Prostate gland (tissue), 2 donors: ENCODE data around the gene FBXW10.
"Not testable (repeated sequence)": the region's sequence is repeated elsewhere in the genome, so short reads cannot be mapped to it uniquely, and the experiment has no call there.

Experiments used
- POLR2A ChIP-seq: fragments of 450-650 bp; IDR thresholded peaks from one replicate; pipeline ENCODE4 v1.6.1; 2016; ENCODE audit warnings: antibody characterized with exemption, mild to moderate bottlenecking
- TF ChIP-seq, protein P1 (sequence below), 4 experiments: fragments of 200-600 bp in 2 of 4; fragments of 450-650 bp in 2 of 4; sonication (generic) in 2 of 4; IDR thresholded peaks; 1 replicate in 3 of 4; 2 replicates in 1 of 4; pipeline ENCODE4 v1.5.1; 2016 to 2019; ENCODE audit warnings: antibody characterized with exemption in 4 of 4, mild to moderate bottlenecking in 2 of 4, moderate library complexity in 2 of 4

DNA sequence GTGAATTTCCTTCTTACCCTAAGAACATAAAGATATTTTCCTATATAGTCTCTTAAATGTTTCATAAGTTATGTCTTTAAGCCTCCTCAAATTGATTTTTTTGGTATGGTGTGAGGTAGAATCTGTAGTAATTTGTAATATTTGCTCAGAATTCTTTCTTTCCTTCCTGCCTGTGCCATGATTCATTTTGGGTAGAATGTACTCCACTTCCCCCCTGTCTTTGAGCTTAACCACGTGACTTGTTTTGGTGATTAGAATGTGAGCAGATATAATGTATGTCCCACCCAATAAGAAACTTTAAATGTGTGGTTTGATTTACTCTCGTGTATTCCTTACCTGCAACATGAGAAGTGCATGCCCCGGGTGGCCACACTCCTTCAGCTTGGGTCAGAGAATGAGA, 77.6 kb downstream of the FBXW10 start:
- TF ChIP-seq, protein P1, sequence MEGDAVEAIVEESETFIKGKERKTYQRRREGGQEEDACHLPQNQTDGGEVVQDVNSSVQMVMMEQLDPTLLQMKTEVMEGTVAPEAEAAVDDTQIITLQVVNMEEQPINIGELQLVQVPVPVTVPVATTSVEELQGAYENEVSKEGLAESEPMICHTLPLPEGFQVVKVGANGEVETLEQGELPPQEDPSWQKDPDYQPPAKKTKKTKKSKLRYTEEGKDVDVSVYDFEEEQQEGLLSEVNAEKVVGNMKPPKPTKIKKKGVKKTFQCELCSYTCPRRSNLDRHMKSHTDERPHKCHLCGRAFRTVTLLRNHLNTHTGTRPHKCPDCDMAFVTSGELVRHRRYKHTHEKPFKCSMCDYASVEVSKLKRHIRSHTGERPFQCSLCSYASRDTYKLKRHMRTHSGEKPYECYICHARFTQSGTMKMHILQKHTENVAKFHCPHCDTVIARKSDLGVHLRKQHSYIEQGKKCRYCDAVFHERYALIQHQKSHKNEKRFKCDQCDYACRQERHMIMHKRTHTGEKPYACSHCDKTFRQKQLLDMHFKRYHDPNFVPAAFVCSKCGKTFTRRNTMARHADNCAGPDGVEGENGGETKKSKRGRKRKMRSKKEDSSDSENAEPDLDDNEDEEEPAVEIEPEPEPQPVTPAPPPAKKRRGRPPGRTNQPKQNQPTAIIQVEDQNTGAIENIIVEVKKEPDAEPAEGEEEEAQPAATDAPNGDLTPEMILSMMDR (IDR thresholded peaks at IDR 0.05), result not testable (repeated sequence)
- not testable (repeated sequence) for TF ChIP-seq POLR2A
